Left cardiac atrium (tissue), 4 donors: Measurements from ENCODE around the gene ABCC2. TPM values are rescaled to one million over a fixed set of nuclear protein-coding genes. Genes with fewer than 3 reads are reported as not detected.
"Not testable (repeated sequence)": the region's sequence is repeated elsewhere in the genome, so short reads cannot be mapped to it uniquely, and the experiment has no call there.

Experiments
- ATAC-seq, 2 donors: fragments of 200-7000 bp; cut with Tn5 transposase; one replicate each; pipeline ENCODE4 v1.9.1; 2020; ENCODE audit warnings: mild to moderate bottlenecking in 2 of 2, moderate library complexity in 2 of 2
- DNase-seq: peaks from one replicate; pipeline ENCODE4 v3.0.0-alpha.2; 2020
- intact Hi-C, 2 donors: fragments of 100-400 bp; cut with DNase I; formaldehyde crosslinking; loops; one replicate each; pipeline versions ENCODE4 v1.14.1 to v1.15.1; 2022 to 2023
- total RNA-seq, 2 donors: library from RNA; stranded (reverse); fragmentation: NEBNext Ultra II Directional; extraction: Animal tissue kit (Norgen Biotek cat#: 25700); gene quantifications; one replicate each; pipeline ENCODE4 v1.2.1, GENCODE V29; 2021
- donor health status: DM: no; HTN: yes; CAD: no.
- donor health status: DM: no; HTN: yes; CAD: no; lungs with severe emphysema.
- donor health status: DM: yes; HTN: yes; CAD: no.
- donor health status: Dilated cardiomyopathy.

Gene ABCC2
- total RNA-seq, 2 donors from 2014 or later = 0.53 to 0.94 TPM

DNA sequence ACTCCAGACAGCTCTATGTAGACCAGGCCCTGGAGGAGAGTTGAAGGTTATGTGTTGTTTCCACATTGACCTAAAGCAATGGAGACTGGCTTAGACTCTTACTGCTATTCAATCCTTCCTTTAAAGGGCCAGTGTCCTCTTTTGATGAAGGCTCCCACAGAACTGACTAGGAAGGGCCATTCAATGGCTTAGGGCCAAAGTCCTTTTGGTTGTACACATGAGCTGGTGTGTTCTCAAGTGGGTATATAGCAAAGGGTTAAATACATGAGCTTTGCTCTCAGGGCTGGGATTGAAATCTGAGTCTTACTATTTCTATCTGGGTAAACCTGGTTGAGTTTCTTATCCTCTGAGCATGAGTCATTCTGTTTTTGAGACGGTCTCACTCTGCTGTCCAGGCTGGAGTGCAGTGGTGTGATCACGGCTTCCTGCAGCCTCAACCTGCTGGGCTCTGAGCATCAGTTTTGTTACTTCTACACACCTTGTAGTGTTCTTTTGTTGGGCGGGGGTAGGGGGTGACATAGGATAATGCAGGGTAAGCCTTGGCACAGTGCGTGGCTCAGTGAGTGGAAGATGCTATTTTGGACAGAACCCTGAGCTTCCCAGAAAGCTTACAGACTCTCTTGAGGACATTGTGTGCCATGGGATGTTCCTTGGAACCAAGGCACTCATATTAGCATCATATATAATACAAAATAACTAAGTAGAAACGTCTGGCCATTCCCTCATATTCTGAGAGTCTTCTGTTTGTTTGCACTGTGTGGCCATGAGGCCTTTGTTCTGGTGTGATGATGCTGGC, 90.1 kb downstream of the ABCC2 start:
- DNase-seq (no peak), ATAC-seq (peak in 1 of 2 donors; percentile 34)
- intact Hi-C loops = no loop called here

DNA sequence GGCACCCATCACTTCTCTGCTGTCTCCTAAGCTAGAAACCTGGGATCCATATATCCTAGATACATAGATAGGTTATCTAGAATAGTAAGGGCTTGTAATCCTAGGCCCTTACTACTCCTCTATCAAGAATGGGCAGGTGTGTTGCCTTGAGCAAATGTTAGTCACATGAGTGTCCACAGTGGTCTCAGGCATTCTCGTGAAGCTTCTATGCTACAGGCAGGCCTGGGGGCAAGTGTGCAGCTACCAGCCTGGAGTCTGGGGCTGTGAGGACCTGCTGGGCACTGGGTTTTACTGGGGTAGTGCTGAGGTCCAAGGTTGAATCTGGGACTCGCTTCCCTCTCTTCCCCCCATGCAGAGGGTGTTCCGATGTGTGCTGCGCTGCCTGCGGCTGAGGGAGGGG, 91.4 kb downstream of the ABCC2 start:
- DNase-seq (no peak), ATAC-seq (no peak)

DNA sequence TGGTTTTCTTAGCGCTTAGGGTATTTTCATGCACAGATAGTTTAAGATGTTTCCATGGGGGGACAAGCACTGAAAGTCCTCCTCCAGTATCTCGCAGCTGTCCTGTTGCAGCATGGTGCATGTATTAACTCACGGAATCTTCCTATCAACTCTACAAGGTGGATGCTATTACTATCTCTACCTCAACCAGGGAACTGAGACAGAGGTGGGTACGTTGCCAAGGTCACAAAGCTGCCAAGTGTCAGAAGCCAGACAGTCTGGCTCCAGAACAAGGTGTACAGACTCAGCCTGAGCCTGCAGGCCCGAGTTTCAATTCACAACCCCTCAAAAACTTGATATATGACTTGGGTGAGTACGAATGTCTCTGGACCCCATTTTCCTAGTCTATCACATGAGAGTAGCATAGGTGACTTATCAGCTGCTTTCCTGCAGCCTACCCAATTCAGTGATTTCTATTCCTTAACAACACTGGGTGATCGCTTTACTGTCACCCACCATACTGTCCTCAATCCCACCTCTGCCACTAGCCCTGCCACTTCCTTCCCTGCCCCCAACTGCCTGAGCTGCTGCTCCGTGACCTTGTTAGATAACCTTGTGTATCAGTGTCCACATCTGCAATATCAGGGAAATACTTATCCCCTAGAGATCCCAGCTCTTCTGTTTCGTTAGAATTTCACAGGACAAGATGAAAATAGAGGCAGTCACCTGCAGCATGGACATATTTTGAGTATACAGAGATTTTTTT, 92.1 kb downstream of the ABCC2 start:
- ATAC-seq (no peak), DNase-seq (no peak)
- intact Hi-C loops = no loop called here

More for the DNA sequence above, 91.4 kb downstream of the ABCC2 start:
- intact Hi-C loops = no loop called here

DNA sequence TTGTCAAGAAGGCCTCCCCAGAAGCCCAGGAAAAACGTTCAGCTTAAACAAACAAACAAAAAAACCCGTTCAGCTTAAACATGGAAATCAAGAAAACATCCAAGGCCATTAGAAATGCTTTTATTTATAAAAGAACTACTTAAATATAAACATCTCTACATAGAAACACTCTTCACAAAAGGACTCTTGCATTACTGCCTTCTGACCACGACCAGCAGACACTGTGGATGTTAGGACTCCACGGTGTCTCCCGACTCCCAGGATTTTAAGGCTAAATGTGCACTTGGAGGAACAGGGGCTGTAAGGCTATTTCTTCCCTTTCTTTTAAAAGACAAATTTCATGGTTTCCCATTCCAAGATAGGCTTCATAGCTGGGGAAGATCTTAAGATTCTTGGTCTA, 93.0 kb downstream of the ABCC2 start:
- no peak for ATAC-seq
- no peak for DNase-seq
- intact Hi-C loops = no loop called here

DNA sequence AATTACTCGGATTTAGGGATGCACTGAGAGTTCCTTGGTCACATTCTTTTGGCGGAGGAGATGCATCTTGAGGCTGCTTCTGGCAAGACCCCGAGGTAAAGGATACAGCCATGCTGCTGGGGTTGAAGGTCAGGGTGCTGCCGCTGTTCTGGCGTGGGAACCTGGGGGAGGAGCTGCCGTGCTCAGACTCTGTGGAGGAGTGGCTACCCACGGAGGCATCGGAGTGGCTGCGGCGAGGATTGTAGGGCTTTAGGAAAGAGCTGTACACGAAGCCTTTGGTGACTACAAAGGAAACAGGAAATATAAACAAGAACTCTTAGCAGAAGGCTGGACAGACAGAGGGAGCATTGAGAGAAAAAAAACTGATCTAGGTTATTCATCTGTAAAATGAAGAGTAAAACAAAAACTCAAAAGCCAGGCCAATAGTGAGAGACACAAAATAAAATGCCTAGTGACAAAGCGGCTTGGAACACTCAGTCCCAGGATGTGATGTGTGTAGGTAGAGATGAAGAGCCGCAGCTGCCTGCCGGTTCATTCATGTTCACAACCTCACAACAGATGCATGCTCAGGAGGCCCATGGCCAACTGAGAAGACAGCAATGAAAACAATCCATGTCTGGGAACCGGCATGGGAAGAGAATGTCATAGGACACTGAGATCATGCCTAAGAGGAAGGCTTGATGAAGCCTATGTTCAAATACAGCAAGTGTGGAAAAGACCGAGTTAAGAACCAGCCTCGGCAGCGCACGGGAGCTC, 97.8 kb downstream of the ABCC2 start:
- ATAC-seq (peak in 1 of 2 donors; percentile 64), DNase-seq (peak; percentile 53)
- intact Hi-C loops = no loop called here

DNA sequence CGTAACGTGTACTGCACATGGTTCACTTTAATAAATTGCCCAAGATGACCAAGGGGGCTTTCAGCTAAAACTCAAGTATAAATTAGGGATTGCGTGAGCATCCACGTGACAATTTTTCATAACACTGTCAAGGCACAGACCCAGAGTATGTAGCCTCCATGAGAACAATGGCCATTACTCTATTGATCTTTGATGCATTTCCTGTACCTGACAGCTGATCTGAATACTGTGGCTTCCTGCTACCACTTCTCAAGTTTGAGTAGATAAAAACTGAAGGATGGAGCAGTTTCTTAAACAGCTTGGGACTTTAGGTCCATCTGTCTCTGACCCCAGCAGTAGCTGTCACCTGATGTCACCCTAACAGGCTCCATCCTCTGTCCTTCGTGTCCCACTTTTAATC, 98.9 kb downstream of the ABCC2 start:
- no peak for ATAC-seq
- intact Hi-C loops = no loop called here
- no peak for DNase-seq

DNA sequence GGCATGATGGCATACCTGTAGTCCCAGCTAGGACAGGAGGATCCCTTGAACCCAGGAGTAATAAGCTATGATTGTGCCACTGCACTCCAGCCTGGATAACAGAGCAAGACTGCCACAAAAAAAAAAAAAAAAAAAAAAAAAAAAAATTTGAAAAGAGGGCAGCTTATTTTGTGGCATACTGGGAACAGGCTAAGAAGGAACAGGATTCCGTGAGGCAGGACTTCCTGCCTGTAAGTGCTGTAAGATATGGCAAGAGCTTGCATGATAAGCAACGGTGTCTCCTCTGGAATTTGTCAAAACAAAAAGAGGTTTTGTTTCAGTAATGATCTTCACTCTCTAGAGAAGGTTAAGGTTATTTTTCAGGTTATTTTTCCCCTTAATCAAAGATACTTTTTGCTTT, 101.1 kb downstream of the ABCC2 start:
- no peak for ATAC-seq
- intact Hi-C loops = no loop called here
- no peak for DNase-seq

DNA sequence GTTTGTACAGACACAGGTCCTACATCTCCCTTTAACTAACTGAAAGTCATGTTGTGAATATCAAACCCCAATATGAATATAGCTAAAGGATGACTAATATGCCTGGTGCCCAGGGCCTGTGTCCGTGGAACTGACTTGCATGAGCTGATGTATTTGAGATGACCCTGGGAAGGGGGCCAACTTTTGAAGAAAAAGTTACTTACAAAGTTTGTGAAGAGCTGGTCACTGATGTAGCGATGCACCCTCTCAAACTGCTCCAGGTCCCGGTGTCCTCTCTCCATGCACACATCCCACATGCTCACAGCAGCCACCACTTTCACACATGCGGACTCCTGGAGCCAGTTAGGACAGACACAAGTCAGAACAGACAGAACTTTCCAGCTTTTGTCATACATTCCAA, 106.2 kb downstream of the ABCC2 start:
- no peak for ATAC-seq
- intact Hi-C loops = no loop called here
- no peak for DNase-seq

DNA sequence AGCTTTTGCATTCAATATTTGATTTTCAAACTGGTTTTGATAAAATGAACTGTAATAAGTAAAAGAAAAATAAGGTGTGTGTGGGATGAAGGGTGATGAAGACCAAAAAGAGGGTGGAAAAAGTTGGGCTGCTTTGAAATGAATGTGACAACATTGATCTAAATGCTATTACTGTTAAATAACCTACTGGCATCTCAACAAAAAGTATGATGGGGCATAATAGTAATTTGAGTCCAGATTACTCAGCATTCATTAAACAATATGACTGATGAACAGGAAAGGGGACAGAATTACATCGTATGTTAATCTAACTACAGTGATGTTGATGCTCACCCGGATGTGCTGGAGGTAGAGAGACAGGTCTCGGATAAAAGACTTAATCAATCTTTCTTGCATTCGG, 112.2 kb downstream of the ABCC2 start:
- no peak for ATAC-seq
- intact Hi-C loops = no loop called here

DNA sequence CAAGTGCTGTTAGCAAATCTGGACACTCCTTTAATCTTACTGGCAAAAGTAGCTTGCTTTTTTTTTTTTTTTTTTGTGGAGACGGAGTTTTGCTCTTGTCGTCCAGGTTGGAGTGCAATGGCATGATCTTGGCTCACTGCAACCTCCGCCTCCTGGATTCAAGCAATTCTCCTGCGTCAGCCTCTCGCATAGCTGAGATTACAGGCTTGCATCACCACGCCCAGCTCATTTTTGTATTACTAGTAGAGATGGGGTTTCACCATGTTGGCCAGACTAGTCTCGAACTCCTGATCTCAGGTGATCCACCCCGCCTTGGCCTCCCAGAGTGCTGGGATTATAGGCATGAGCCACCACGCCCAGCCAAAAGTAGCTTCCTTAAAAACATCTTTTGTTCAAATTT, 112.6 kb downstream of the ABCC2 start:
- ATAC-seq, DNase-seq, intact Hi-C loops: not testable (repeated sequence)

More for the DNA sequence above, 112.2 kb downstream of the ABCC2 start:
- no peak for DNase-seq

DNA sequence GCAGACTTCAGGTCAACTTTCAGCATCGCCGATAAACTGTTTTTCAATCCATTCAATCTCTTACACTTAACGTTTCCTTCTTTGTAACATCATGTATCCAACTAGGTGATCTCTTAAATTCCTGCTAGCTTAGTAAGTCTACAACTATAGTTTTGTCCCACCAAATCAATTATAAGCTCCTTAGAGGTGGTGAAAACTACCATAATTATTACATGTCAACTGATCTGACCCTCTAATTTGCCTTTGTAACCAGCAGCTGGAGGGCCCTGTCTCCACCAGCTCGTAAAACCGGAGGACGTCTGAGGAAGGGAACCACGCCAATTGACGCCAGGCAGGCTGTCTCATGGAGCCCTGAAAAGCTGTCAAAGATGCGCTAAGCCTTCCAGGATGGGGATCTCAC, 113.4 kb downstream of the ABCC2 start:
- ATAC-seq (no peak), DNase-seq (no peak)
- intact Hi-C loops = no loop called here

Other genes starting within 250 kb of the ABCC2 start
- not detected for gene NKX2-3, start 249.7 kb upstream of the ABCC2 start, total RNA-seq
- gene SLC25A28, start 162.2 kb upstream of the ABCC2 start, total RNA-seq = 10 to 100 TPM; 38.2 to 46.4 TPM
- gene ENTPD7, start 123.1 kb upstream of the ABCC2 start, total RNA-seq = 1 to 10 TPM; 3.0 to 6.2 TPM
- 10 to 100 TPM; 22.7 to 23.3 TPM for gene COX15, start 50.5 kb upstream of the ABCC2 start, total RNA-seq
- gene CUTC, start 50.4 kb upstream of the ABCC2 start, total RNA-seq = 10 to 100 TPM; 18.9 to 23.4 TPM
- 1 to 10 TPM; 6.7 to 7.9 TPM for gene DNMBP, start 227.3 kb downstream of the ABCC2 start, total RNA-seq